Caco-2 (cell line): ENCODE measurements around the gene ITGA7. TPM values are rescaled to one million over a fixed set of nuclear protein-coding genes. Genes with fewer than 3 reads are reported as not detected.

ENCODE experiments used
- BruUV-seq: library from RNA; stranded (reverse); fragments of 400-500 nt; replicated peaks from 2 replicates; lab custom pipeline; 2021; lab: Mats Ljungman, UMichigan
- CTCF ChIA-PET: fragments of 300-600 bp; sonication (Branson Sonifier 250); formaldehyde crosslinking; loops from one replicate; lab custom pipeline; 2022; ENCODE audit warnings: antibody characterized with exemption; lab: Charles Lee
- POLR2A ChIA-PET: fragments of 300-600 bp; sonication (Branson Sonifier 250); formaldehyde crosslinking; loops from one replicate; lab custom pipeline; 2022; ENCODE audit warnings: antibody characterized with exemption; lab: Charles Lee
- DNase-seq, 2 experiments: peaks; one replicate each; pipeline versions ENCODE4 v3.0.0 to v3.0.0-alpha.2; 2020 to 2022
- H3K27me3 ChIP-seq: replicated peaks from 2 replicates; pipeline ENCODE4 v1.6.0; 2011; ENCODE audit warnings: low read length; ENCODE audit not compliant: control insufficient read depth, insufficient read depth
- H3K36me3 ChIP-seq: 2 replicates; pipeline ENCODE4 v1.5.1; 2011; ENCODE audit warnings: low read length; ENCODE audit not compliant: control insufficient read depth, insufficient read depth
- H3K4me1 ChIP-seq: fragments of 250-450 bp; sonication (Bioruptor Pico); 2 replicates; pipeline ENCODE4 v1.5.1; 2020; ENCODE audit warnings: mild to moderate bottlenecking
- H3K4me3 ChIP-seq: 2 replicates; pipeline ENCODE4 v1.5.1; 2011; ENCODE audit warnings: low read depth, mild to moderate bottlenecking, control low read depth, low read length
- H3K9me3 ChIP-seq: fragments of 250-450 bp; sonication (Bioruptor Pico); 2 replicates; pipeline ENCODE4 v1.5.1; 2020; ENCODE audit warnings: mild to moderate bottlenecking, moderate library complexity
- H3K27ac Mint-ChIP-seq: one replicate; pipeline ENCODE4 v1.8.0; 2022; ENCODE audit warnings: mixed read lengths; ENCODE audit not compliant: unreplicated experiment
- H3K27me3 Mint-ChIP-seq: one replicate; pipeline ENCODE4 v1.8.0; 2022; ENCODE audit warnings: mixed read lengths; ENCODE audit not compliant: insufficient read depth, unreplicated experiment
- H3K36me3 Mint-ChIP-seq: one replicate; pipeline ENCODE4 v1.8.0; 2022; ENCODE audit warnings: mild to moderate bottlenecking, mixed read lengths; ENCODE audit not compliant: insufficient read depth, unreplicated experiment
- H3K4me1 Mint-ChIP-seq: one replicate; pipeline ENCODE4 v1.8.0; 2022; ENCODE audit warnings: low read depth, mixed read lengths; ENCODE audit not compliant: unreplicated experiment
- H3K4me3 Mint-ChIP-seq: one replicate; pipeline ENCODE4 v1.8.0; 2022; ENCODE audit warnings: mild to moderate bottlenecking, moderate library complexity, mixed read lengths; ENCODE audit not compliant: unreplicated experiment
- H3K9me3 Mint-ChIP-seq: one replicate; pipeline ENCODE4 v1.8.0; 2022; ENCODE audit warnings: mixed read lengths; ENCODE audit not compliant: unreplicated experiment
- intact Hi-C: fragments of 100-400 bp; cut with micrococcal nuclease; formaldehyde crosslinking; loops from one replicate; pipeline ENCODE4 v1.10.0; 2022; ENCODE audit not compliant: unreplicated experiment
- total RNA-seq: library from RNA; stranded (reverse); gene quantifications from 2 replicates; pipeline ENCODE4 v1.2.3, GENCODE V29; 2022
- TF ChIP-seq, protein P1 (sequence below), 2 experiments: fragments of 200-600 bp in 1 of 2; IDR thresholded peaks; 1 replicate in 1 of 2; 2 replicates in 1 of 2; pipeline versions ENCODE4 v1.5.1 to v1.8.0; 2011 to 2022; ENCODE audit warnings: antibody characterized with exemption in 1 of 2, control low read depth in 1 of 2, inconsistent platforms in 1 of 2, low read depth in 1 of 2, low read length in 1 of 2, mild to moderate bottlenecking in 1 of 2, moderate library complexity in 1 of 2; ENCODE audit not compliant: insufficient read depth in 1 of 2, severe bottlenecking in 1 of 2, unreplicated experiment in 1 of 2

ITGA7 gene
- total RNA-seq, 1 experiment from 2014 or later: 46.1 TPM

DNA sequence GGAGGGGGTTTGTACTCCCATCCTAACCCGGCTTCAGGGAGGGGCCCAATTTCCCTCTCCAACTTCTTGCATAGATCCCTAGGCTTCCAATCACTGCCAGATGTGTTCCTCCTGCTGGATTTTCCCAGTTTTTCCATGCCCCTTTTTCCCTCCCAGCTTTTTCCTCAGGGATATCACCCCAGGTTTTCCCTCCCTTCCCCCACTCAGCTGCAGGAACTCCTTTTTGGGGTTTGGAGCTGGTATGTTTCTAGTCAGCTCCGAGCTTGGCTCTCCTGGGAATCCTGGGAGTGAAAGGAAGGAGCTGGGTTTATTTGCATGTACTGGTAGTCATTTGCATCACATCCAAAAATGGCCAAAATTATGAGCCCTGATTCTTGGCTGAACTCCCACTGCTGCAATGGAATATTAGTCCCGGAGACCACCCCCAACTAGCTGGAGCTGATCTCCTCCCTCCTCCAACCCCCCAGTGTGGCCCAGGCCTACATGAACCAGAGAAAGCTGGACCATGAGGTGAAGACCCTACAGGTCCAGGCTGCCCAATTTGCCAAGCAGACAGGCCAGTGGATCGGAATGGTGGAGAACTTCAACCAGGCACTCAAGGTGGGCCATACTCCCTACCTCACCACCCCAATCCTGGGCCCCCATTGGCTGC, 11.0 kb upstream of the ITGA7 start:
- ChIA-PET POLR2A (no interaction called here), CTCF (interaction anchor here (3.6 to 3.9 kb wide), 2 partner anchors 19 to 37 kb away, joined by 26 to 102 read pairs; a partner anchor contains a TSS)
- Histone ChIP-seq H3K9me3 (no peaks in the 10 kb centered on the region), H3K4me1 (peaks cover 43% of the 10 kb centered on the region), H3K4me3 (no peak overlapping the region), H3K36me3 (no peaks in the 10 kb centered on the region), H3K27me3 (no peaks in the 10 kb centered on the region)
- Mint-ChIP-seq H3K4me1 (peaks cover 6% of the 10 kb centered on the region), H3K27ac (no peak overlapping the region), H3K27me3 (no peaks in the 10 kb centered on the region), H3K4me3 (no peak overlapping the region), H3K9me3 (no peaks in the 10 kb centered on the region), H3K36me3 (peaks cover 35% of the 10 kb centered on the region)
- DNase-seq: no peak
- intact Hi-C loops: no loop called here
- TF ChIP-seq, protein P1, sequence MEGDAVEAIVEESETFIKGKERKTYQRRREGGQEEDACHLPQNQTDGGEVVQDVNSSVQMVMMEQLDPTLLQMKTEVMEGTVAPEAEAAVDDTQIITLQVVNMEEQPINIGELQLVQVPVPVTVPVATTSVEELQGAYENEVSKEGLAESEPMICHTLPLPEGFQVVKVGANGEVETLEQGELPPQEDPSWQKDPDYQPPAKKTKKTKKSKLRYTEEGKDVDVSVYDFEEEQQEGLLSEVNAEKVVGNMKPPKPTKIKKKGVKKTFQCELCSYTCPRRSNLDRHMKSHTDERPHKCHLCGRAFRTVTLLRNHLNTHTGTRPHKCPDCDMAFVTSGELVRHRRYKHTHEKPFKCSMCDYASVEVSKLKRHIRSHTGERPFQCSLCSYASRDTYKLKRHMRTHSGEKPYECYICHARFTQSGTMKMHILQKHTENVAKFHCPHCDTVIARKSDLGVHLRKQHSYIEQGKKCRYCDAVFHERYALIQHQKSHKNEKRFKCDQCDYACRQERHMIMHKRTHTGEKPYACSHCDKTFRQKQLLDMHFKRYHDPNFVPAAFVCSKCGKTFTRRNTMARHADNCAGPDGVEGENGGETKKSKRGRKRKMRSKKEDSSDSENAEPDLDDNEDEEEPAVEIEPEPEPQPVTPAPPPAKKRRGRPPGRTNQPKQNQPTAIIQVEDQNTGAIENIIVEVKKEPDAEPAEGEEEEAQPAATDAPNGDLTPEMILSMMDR (IDR thresholded peaks at IDR 0.05; ENCODE audit: insufficient read depth in 1 of 2, low read depth in 1 of 2, low read length in 1 of 2, severe bottlenecking in 1 of 2, unreplicated experiment in 1 of 2): no peak
- BruUV-seq: no TSS peak

GRCh38 chr12:55718015-55718414, 10.3 kb upstream of the ITGA7 start:
- Histone ChIP-seq H3K4me1 (peaks cover 40% of the 10 kb centered on the region), H3K9me3 (no peaks in the 10 kb centered on the region), H3K36me3 (no peaks in the 10 kb centered on the region), H3K4me3 (no peak overlapping the region), H3K27me3 (no peaks in the 10 kb centered on the region)
- CTCF ChIA-PET: interaction anchor here (1.8 kb wide), 1 partner anchor 36 kb away, joined by 5 read pairs; a partner anchor contains a TSS
- Mint-ChIP-seq H3K4me1 (no peaks in the 10 kb centered on the region), H3K4me3 (no peak overlapping the region), H3K9me3 (no peaks in the 10 kb centered on the region), H3K36me3 (peaks cover 27% of the 10 kb centered on the region), H3K27me3 (no peaks in the 10 kb centered on the region), H3K27ac (no peak overlapping the region)
- TF ChIP-seq, protein P1 (IDR thresholded peaks at IDR 0.05; ENCODE audit: insufficient read depth in 1 of 2, low read depth in 1 of 2, low read length in 1 of 2, severe bottlenecking in 1 of 2, unreplicated experiment in 1 of 2): no peak
- intact Hi-C loops: no loop called here
- BruUV-seq: no TSS peak
- POLR2A ChIA-PET: interaction anchor here (0.6 kb wide), 1 partner anchor 11 kb away, joined by 3 read pairs; the partner anchor contains the start of gene CD63
- DNase-seq: no peak

DNA sequence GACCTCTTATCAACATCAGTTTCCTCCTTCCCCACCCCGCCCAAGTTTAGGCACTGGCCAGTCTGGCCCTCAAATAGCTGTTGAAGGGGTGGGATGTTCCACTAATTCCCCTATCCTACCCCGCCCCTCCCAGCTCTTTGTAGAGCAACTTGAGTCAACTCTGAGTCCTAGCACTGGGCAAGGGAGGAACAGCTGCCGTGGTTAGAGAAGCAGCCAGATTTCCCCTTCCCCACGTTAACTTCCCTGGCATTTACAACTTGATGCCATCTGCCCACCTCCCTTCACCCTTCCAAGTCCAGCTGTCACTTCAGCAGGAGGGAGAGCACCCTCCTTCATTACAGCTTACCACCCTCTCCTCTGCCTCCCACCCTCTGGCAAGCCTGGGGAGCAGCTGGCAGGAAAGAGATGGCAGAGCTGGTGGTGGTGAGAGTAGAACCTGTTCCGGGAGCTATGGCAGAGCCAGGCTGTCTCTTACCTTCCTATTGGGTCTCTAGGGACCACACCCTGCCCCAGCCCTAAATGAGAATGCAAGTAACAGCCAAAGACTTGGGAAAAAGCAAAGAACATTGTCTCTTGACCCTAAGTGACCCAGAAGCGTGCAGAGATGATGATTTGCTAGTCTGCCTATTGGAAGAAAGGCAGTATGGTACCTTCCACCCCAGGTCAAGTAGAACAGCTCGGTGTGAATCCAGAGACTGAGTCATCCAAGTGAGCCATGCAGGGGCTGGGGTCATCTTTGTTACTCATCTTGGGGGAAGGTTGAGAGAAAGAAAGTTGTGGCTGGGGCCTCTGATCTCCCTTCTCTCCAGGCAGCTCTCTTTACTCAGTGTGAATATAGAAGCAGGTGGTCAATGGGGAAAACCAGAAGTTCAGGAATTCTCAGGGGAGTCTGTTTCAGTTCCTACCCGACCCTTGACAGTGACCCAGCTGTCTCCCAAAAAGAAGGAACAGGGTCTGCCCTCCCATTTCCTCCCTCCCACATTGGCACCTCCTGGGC, 9.6 kb upstream of the ITGA7 start:
- POLR2A ChIA-PET: interaction anchor here (0.6 to 1.1 kb wide), 2 partner anchors 11 to 101 kb away, joined by 3 read pairs; partner anchors contain the start of genes CD63 and ORMDL2

More for the DNA sequence above, 9.6 kb upstream of the ITGA7 start:
- H3K4me1 Mint-ChIP-seq: no peaks in the 10 kb centered on the region
- Histone ChIP-seq H3K9me3 (no peaks in the 10 kb centered on the region), H3K4me1 (peaks cover 40% of the 10 kb centered on the region), H3K27me3 (no peaks in the 10 kb centered on the region), H3K4me3 (peak overlapping the region; percentile 55), H3K36me3 (no peaks in the 10 kb centered on the region)
- no peak for DNase-seq
- H3K4me3 Mint-ChIP-seq: peak overlapping the region; percentile 69
- no TSS peak for BruUV-seq
- peaks cover 26% of the 10 kb centered on the region for H3K36me3 Mint-ChIP-seq
- CTCF ChIA-PET: interaction anchor here (1.1 to 1.8 kb wide), 3 partner anchors 8 to 36 kb away, joined by 3 to 5 read pairs (median 4); a partner anchor contains a TSS
- peak overlapping the region; percentile 80 for H3K27ac Mint-ChIP-seq
- intact Hi-C loops: no loop called here
- no peaks in the 10 kb centered on the region for H3K9me3 Mint-ChIP-seq
- TF ChIP-seq, protein P1 (IDR thresholded peaks at IDR 0.05; ENCODE audit: insufficient read depth in 1 of 2, low read depth in 1 of 2, low read length in 1 of 2, severe bottlenecking in 1 of 2, unreplicated experiment in 1 of 2): no peak
- H3K27me3 Mint-ChIP-seq: peaks cover 3% of the 10 kb centered on the region
